HG03103 (cell line): ENCODE results near the gene CD3D.
"Not testable (repeated sequence)": the region's sequence is repeated elsewhere in the genome, so short reads cannot be mapped to it uniquely, and the experiment has no call there.

Source experiments
- ATAC-seq: cut with Tn5 transposase; IDR thresholded peaks from one replicate; pipeline ENCODE4 v1.9.1; 2021; ENCODE audit warnings: low read depth; ENCODE audit not compliant: unreplicated experiment

The CD3D gene

GRCh38 chr11:118339281-118339961 lies 3.1 kb downstream of the CD3D start:
- ATAC-seq: no peak

GRCh38 chr11:118338637-118339061 lies 3.9 kb downstream of the CD3D start:
- ATAC-seq: no peak

- ATAC-seq: no peak
Observed at GRCh38 chr11:118334745-118335144, 7.8 kb downstream of the CD3D start.

GRCh38 chr11:118328745-118329144 lies 13.8 kb downstream of the CD3D start:
- no peak for ATAC-seq

- ATAC-seq: no peak
Observed at GRCh38 chr11:118325283-118325682, 17.2 kb downstream of the CD3D start.

- ATAC-seq: no peak
Observed at GRCh38 chr11:118322721-118323120, 19.8 kb downstream of the CD3D start.

- ATAC-seq: no peak
Observed at GRCh38 chr11:118321386-118322082, 21.0 kb downstream of the CD3D start.

GRCh38 chr11:118320515-118320914 lies 22.0 kb downstream of the CD3D start:
- ATAC-seq: no peak

- no peak for ATAC-seq
Observed at GRCh38 chr11:118319337-118319707, 23.2 kb downstream of the CD3D start.

- ATAC-seq: no peak
Observed at GRCh38 chr11:118318581-118319336, 23.7 kb downstream of the CD3D start.

- no peak for ATAC-seq
Observed at GRCh38 chr11:118318124-118318523, 24.4 kb downstream of the CD3D start.

- no peak for ATAC-seq
Observed at GRCh38 chr11:118314988-118315411, 27.5 kb downstream of the CD3D start.

- no peak for ATAC-seq
Observed at GRCh38 chr11:118313242-118313641, 29.3 kb downstream of the CD3D start.

GRCh38 chr11:118312328-118312727 lies 30.2 kb downstream of the CD3D start:
- no peak for ATAC-seq

- no peak for ATAC-seq
Observed at GRCh38 chr11:118311518-118311917, 31.0 kb downstream of the CD3D start.

GRCh38 chr11:118310781-118311485 lies 31.6 kb downstream of the CD3D start:
- no peak for ATAC-seq

GRCh38 chr11:118310271-118310670 lies 32.2 kb downstream of the CD3D start:
- no peak for ATAC-seq

GRCh38 chr11:118308995-118309528 lies 33.4 kb downstream of the CD3D start:
- not testable (repeated sequence) for ATAC-seq

- ATAC-seq: no peak
Observed at GRCh38 chr11:118306556-118306955, 35.9 kb downstream of the CD3D start.

GRCh38 chr11:118305726-118306125 lies 36.8 kb downstream of the CD3D start:
- ATAC-seq: no peak
